Activated naive CD4-positive, alpha-beta T cell treated with anti-CD3 and anti-CD28 coated beads, Interleukin-2, amount 50 U/mL, for 72 hours (primary cell): ENCODE data around the gene FAN1. TPM values are rescaled to one million over a fixed set of nuclear protein-coding genes. Genes with fewer than 3 reads are reported as not detected.
"Not testable (repeated sequence)": the region's sequence is repeated elsewhere in the genome, so short reads cannot be mapped to it uniquely, and the experiment has no call there.

Source experiments
- ATAC-seq, 2 donors: fragments of 150-1000 bp; cut with Tn5 transposase; 2 replicates each; pipeline ENCODE4 v1.10.0; 2021; ENCODE audit warnings: mild to moderate bottlenecking in 2 of 2, moderate library complexity in 2 of 2
- DNase-seq, 2 donors: peaks; one replicate each; pipeline ENCODE4 v3.0.0; 2021 to 2022; ENCODE audit warnings: low spot score in 2 of 2
- H3K27ac Mint-ChIP-seq, 2 donors: one replicate each; pipeline ENCODE4 v1.8.0; 2022; ENCODE audit warnings: mild to moderate bottlenecking in 2 of 2, mixed read lengths in 2 of 2
- H3K36me3 Mint-ChIP-seq, 2 donors: one replicate each; pipeline ENCODE4 v1.8.0; 2022; ENCODE audit warnings: mixed read lengths in 2 of 2
- H3K9me3 Mint-ChIP-seq, 2 donors: one replicate each; pipeline ENCODE4 v1.8.0; 2022; ENCODE audit warnings: mixed read lengths in 2 of 2
- total RNA-seq, 2 donors: library from RNA; stranded (reverse); gene quantifications; one replicate each; pipeline ENCODE4 v1.2.3, GENCODE V29; 2022

Gene FAN1
- total RNA-seq = 10 to 100 TPM; 17.4 to 24.3 TPM

GRCh38 chr15:30903497-30904187, at the start of gene FAN1:
TSS of gene FAN1 (plus strand) at chr15:30903915. CDS start at chr15:30904664, 749 bp downstream.
- DNase-seq = peak; percentile 62 to 77
- Mint-ChIP-seq H3K27ac (peak within 1 kb of the TSS; percentile 81 to 82), H3K9me3 (no peaks in the 10 kb centered on the region), H3K36me3 (peaks cover 19 to 54% of the 10 kb centered on the region in 2 donors)
- peak; percentile 87 to 90 for ATAC-seq

GRCh38 chr15:30859091-30859874, 44.4 kb upstream of the FAN1 start:
- no peak overlapping the region for H3K27ac Mint-ChIP-seq
- H3K36me3 Mint-ChIP-seq = peaks cover 5 to 9% of the 10 kb centered on the region in 2 donors
- no peak for ATAC-seq
- DNase-seq = no peak
- no peaks in the 10 kb centered on the region for H3K9me3 Mint-ChIP-seq

DNA sequence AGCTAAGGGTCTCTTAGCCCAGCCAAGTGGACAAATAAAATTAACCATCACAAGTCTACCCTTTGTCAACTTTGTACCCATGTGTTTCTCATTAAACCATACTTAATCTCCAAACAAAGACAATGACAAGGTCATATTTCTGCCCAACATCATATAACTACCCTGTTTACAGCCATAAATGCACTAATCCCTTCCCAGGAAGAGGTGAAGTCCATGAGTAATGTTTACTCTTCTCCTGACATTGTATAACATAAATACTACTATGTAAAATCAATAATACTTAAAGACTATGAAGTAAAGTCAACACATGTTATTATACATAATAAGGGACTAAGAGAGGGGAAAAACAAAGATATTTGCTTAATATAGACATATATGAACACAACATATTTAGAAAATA, 38.5 kb upstream of the FAN1 start:
- ATAC-seq (no peak), DNase-seq (no peak)
- Mint-ChIP-seq H3K27ac (no peak overlapping the region), H3K9me3 (no peaks in the 10 kb centered on the region), H3K36me3 (peaks cover 0 to 11% of the 10 kb centered on the region in 2 donors)

- H3K27ac Mint-ChIP-seq = peak overlapping the region in 1 of 2 donors; percentile 57
- ATAC-seq (no peak), DNase-seq (no peak)
- no peaks in the 10 kb centered on the region for H3K9me3 Mint-ChIP-seq
- peaks cover 0 to 23% of the 10 kb centered on the region in 2 donors for H3K36me3 Mint-ChIP-seq
Measured at GRCh38 chr15:30870681-30871080, 33.0 kb upstream of the FAN1 start.

DNA sequence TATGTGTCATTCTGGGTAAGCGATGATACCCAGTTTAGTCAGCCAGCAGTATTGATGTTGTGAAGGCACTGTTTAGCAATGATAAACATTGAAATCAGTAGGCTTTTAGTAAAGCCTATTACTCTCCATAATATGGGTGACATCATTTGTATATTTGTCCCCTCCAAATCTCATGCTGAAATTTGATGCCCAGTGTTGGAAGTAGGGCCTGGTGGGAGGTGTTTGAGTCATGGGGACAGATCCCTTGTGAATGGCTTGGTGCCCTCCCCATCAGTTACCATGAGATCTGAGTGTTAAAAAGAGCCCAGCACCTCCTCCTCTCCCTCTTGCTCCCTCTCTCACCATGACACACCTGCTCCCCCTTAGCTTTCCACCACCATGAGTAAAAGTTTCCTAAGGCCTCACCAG, 31.4 kb upstream of the FAN1 start:
- peak; percentile 78 to 89 for ATAC-seq
- no peak for DNase-seq
- Mint-ChIP-seq H3K36me3 (peaks cover 0 to 23% of the 10 kb centered on the region in 2 donors), H3K9me3 (no peaks in the 10 kb centered on the region), H3K27ac (peak overlapping the region in 1 of 2 donors; percentile 70)

DNA sequence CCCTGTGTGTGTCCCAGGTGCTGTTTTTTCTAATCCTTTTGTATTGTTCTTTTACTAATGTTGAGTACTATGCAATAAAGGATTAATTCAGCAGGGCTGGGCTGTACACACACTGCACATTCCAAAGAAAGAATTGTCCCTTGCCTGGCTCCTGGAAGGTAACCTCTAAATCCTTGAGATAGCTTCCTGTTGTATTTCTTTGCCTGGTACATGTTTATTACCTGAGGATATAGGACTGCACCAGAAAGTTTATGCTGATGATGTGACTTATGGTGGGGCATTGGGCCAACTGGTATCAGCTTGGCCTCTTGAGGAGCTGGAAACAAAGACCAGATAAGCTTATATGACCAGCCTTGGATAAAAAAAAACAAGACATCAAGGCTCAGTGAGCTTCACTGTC, 26.6 kb upstream of the FAN1 start:
- DNase-seq = no peak
- peaks cover 0 to 24% of the 10 kb centered on the region in 2 donors for H3K36me3 Mint-ChIP-seq
- ATAC-seq = no peak
- H3K27ac Mint-ChIP-seq = peak overlapping the region in 1 of 2 donors; percentile 19
- H3K9me3 Mint-ChIP-seq = peaks cover 0 to 7% of the 10 kb centered on the region in 2 donors

DNA sequence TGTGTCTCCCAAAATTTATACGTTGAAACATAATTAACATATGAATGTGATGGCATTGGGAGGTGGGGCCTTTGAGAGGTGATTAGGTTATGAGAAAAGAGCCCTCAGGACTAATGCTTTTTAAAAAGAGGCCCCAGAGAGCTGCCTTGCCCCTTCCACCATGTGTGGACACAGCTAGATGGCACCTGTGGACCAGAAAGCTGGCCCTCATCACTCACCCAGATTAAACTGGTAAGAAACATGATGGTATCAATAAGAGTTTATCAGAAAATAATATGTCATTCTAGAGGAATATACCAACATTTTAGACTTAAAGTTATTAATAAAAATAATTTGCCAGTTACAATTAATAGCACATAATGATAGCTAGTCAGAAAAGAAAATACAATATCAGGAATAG, 25.2 kb upstream of the FAN1 start:
- Mint-ChIP-seq H3K36me3 (peaks cover 0 to 25% of the 10 kb centered on the region in 2 donors), H3K9me3 (peaks cover 0 to 7% of the 10 kb centered on the region in 2 donors), H3K27ac (no peak overlapping the region)
- DNase-seq = no peak
- ATAC-seq = no peak

DNA sequence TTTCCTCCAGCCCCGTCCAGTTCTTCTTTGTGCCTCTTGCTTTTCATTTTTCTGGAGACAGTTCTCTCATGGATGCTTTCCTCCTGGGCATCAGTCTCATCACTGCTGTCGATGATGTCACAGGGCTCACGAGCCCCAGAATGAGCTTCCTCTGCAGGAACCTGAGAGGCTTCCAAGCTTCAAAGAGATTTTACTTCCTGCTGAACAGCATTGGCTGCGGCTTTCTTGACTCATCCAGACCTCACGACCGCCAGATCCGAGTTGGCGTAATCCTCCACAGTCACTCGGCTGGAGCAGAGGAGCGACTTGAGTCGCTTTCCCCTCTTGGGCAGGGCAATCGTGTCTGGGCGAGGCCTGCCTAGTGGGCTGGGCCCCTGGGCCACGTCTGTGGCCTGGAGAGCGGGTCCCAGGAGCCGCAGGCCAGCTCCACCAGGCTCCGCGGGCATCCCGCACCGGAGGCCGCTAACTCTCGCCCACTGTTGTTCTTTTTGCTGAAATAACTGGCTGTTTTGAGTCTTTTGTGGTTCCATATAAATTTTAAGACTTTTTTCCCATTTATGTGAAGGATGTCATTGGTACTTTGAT, 20.8 kb upstream of the FAN1 start:
- peak; percentile 37 to 62 for DNase-seq
- H3K36me3 Mint-ChIP-seq = peaks cover 0 to 24% of the 10 kb centered on the region in 2 donors
- peak; percentile 95 to 98 for ATAC-seq
- no peak overlapping the region for H3K27ac Mint-ChIP-seq
- peaks cover 0 to 7% of the 10 kb centered on the region in 2 donors for H3K9me3 Mint-ChIP-seq

- not testable (repeated sequence) for ATAC-seq, H3K9me3 Mint-ChIP-seq, DNase-seq, H3K27ac Mint-ChIP-seq
- peaks cover 0 to 29% of the 10 kb centered on the region in 2 donors for H3K36me3 Mint-ChIP-seq
Measured at GRCh38 chr15:30883666-30884065, 20.0 kb upstream of the FAN1 start.

DNA sequence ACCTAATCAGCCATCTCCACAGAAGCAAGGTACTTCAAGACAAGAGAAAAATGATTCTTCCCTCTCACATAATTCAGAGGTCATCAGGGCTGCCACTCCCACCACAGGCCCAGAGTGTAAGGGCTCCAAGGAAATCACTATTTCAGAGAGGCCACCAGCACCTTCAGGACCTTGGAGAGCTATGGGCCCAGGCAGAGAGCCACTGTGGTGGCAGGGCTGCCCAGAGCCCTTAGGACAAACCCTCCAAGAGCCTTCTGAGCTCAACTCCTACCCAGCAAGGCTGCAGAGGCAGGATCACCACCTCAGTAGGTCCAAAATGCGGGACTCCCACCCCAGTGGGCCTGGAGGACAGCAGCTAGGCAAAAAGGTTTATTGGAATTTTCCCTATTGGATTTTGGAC, 17.9 kb upstream of the FAN1 start:
- DNase-seq = no peak
- Mint-ChIP-seq H3K36me3 (peaks cover 0 to 17% of the 10 kb centered on the region in 2 donors), H3K9me3 (no peaks in the 10 kb centered on the region), H3K27ac (no peak overlapping the region)
- ATAC-seq = no peak

DNA sequence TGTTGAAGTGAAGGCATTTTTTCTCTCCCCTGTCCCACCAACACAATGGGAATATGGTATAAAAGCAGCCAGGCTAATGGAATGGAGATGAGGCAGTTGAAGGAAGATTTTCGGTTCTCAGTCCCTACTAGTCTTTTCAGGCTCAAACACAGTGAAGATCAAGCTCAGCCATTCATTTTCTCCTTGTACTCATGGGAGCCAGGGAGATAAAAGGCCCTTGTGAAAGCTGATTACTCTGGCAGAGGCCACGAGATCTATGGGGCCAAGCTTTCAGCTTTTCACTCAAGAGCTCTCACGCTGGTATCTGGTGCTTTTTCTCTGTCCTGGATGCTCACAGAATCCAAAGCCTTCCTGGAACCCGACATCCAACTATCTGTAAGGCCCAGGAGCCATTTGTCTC, 14.5 kb upstream of the FAN1 start:
- Mint-ChIP-seq H3K27ac (no peak overlapping the region), H3K36me3 (peaks cover 0 to 11% of the 10 kb centered on the region in 2 donors), H3K9me3 (no peaks in the 10 kb centered on the region)
- ATAC-seq (no peak), DNase-seq (no peak)

DNA sequence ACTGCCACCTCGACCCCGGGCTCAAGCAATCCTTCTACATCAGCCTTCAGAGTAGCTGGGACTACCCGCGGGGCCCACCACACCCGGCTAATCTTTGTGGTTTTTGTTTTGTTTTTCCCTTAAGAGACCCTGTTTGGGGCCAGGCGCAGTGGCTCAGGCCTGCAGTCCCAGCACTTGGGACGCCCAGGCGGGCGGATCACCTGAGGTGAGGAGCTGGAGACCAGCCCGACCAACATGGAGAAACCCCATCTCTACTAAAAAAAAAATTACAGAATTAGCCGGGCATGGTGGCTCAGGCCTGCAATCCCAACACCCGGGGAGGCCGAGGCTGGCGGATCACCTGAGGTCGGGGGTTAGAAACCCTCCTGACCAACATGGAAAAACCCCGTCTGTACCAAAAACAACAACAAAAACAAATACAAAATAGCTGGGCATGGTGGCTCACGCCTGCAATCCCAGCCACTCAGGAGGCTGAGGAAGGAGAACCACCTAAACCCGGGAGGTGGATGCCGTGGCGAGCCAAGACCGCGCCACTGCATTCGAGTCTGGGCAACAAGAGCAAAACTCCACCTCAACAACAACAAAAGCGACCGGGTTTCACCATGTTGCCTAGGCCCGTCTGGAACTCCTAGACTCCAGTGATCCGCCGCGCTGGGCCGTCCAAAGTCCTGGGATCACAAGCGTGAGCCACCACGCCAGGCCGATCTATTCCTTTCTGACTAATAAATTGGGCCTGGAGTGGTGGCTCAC, 8.1 kb upstream of the FAN1 start:
- peaks cover 0 to 5% of the 10 kb centered on the region in 2 donors for H3K36me3 Mint-ChIP-seq
- H3K9me3 Mint-ChIP-seq = no peaks in the 10 kb centered on the region
- no peak overlapping the region for H3K27ac Mint-ChIP-seq
- no peak for ATAC-seq
- no peak for DNase-seq

- H3K27ac Mint-ChIP-seq = no peak overlapping the region
- H3K9me3 Mint-ChIP-seq = no peaks in the 10 kb centered on the region
- peaks cover 0 to 5% of the 10 kb centered on the region in 2 donors for H3K36me3 Mint-ChIP-seq
- ATAC-seq (no peak), DNase-seq (no peak)
Measured at GRCh38 chr15:30896211-30896606, 7.5 kb upstream of the FAN1 start.

DNA sequence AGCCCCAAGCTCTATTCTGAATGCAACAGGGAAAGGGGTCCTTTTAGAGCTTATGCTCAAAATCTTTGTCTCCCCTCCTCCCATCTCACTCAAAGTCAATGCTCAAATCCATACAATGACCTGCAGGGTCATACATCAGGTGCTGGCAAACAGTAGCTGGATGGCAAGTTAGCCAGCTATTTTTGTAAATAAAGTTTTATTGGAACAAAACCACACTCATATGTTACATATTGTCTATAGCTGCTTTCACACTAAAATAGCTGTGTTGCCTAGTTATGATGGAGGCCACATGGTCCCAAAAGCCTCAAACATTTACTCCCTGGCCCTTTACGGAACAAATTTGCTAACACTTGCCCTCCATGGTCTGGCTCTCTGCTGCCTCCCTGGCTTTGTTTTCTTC, 1.8 kb upstream of the FAN1 start:
- ATAC-seq (no peak), DNase-seq (no peak)
- H3K27ac Mint-ChIP-seq = no peak overlapping the region
- peaks cover 19 to 49% of the 10 kb centered on the region in 2 donors for H3K36me3 Mint-ChIP-seq
- no peaks in the 10 kb centered on the region for H3K9me3 Mint-ChIP-seq

DNA sequence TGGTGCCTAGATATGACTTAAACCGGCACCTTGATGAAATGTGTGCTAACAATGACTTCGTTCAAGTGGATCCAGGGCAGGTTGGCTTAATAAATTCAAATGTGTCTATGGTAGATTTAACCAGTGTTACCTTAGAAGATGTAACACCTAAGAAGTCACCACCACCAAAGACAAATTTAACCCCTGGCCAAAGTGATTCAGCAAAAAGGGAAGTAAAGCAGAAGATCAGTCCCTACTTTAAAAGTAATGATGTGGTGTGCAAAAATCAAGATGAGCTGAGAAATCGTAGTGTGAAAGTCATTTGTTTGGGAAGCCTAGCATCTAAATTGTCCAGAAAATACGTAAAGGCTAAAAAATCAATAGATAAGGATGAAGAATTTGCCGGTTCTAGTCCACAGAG, 1.1 kb downstream of the FAN1 start:
- no peaks in the 10 kb centered on the region for H3K9me3 Mint-ChIP-seq
- ATAC-seq (no peak), DNase-seq (no peak)
- H3K36me3 Mint-ChIP-seq = peaks cover 19 to 52% of the 10 kb centered on the region in 2 donors
- peak overlapping the region in 1 of 2 donors; percentile 55 for H3K27ac Mint-ChIP-seq

DNA sequence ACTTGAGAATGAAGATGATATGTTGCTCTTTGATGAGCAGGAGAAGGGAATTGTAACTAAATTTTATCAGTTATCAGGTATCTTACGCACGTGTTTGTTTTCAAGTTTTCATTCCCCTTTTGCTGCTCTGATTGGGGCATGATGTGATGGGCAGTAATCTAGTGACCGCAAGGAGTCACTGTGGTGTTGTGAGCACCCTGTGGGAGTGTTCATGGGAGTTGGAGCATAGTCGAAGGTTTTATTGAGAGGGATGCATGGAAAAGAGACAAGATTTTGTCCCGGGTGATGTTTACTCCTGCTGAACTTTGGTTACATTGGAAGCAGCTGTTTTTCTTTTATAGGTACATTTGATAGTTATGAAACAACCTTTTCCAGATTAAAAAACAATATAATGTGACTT, 2.1 kb downstream of the FAN1 start:
- ATAC-seq = no peak
- Mint-ChIP-seq H3K9me3 (no peaks in the 10 kb centered on the region), H3K27ac (peak overlapping the region in 1 of 2 donors; percentile 6), H3K36me3 (peaks cover 19 to 49% of the 10 kb centered on the region in 2 donors)
- no peak for DNase-seq
